ENCODE data around the gene TMEM50B. TPM values are rescaled to one million over a fixed set of nuclear protein-coding genes. Genes with fewer than 3 reads are reported as not detected.
A peak's percentile ranks its signal among the peaks of the same experiment; 100 is the strongest.
"Not testable (repeated sequence)": the region's sequence is repeated elsewhere in the genome, so short reads cannot be mapped to it uniquely, and the experiment has no call there.

The TMEM50B gene
- total and polyA plus RNA-seq, 4 donors: 30.3 to 128 (median 41.5) TPM

DNA sequence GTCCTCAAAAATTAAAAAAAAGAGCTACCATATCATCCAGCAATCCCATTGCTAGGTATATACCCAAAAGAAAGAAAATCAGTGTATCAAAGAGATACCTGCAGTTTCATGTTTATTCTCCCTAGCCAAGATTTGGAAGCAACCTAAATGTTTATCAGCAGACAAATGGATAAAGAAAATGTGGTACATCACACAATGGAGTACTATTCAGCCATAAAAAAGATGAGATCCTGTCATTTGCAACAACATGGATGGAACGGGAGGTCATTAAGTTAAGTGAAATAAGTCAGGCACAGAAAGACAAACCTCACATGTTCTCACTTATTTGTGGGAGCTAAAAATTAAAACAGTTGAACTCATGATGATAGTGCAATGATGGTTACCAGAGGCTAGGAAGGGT, 27.2 kb upstream of the TMEM50B start:
- H3K4me1 ChIP-seq (ENCODE audit: control insufficient read depth in 1 of 2, insufficient read depth in 2 of 2, low read length in 2 of 2); H3K27ac ChIP-seq (ENCODE audit: low read depth in 1 of 2, low read length in 2 of 2); ATAC-seq (ENCODE audit: low FRiP score); H3K9me3 ChIP-seq (ENCODE audit: control insufficient read depth, low read length); H3K27me3 ChIP-seq (ENCODE audit: control insufficient read depth in 1 of 2, insufficient read depth in 2 of 2, low read length in 1 of 2); DNase-seq; H3K4me3 ChIP-seq (ENCODE audit: low read length in 2 of 2); intact Hi-C loops (cut with DNase I): not testable (repeated sequence)
- H3K36me3 ChIP-seq (ENCODE audit: control insufficient read depth in 1 of 2, insufficient read depth in 2 of 2, low read length in 1 of 2): peaks cover 0 to 11% of the 10 kb centered on the region in 2 donors
- 95 to 100% methylated on average over 1 of the region's 1 CpG for WGBS, 2 donors

DNA sequence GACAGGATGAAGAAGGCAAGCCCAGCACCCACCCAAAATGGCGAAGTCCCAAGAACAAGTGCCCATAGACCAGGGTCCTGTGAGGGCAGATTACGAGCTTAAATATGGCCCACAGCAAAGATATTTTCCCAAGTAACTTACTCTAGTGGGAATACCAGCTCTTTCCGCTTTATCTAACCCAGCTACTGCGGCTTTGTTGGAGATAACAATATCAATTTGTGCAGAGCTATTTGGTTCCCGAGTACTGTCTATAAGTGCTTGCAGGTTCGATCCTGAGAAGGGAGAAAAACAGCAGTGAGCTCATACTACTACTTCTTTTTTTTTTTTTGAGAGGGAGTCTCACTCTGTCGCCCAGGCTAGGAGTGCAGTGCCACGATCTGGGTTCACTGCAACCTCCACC, 26.1 kb upstream of the TMEM50B start:
- no peak for DNase-seq
- intact Hi-C loops (cut with DNase I): no loop called here
- H3K36me3 ChIP-seq (ENCODE audit: control insufficient read depth in 1 of 2, insufficient read depth in 2 of 2, low read length in 1 of 2): peaks cover 0 to 8% of the 10 kb centered on the region in 2 donors
- WGBS, 2 donors: 94 to 95% methylated on average over 8 of the region's 8 CpGs
- no peaks in the 10 kb centered on the region for H3K9me3 ChIP-seq (ENCODE audit: control insufficient read depth, low read length)
- no peaks in the 10 kb centered on the region for H3K4me1 ChIP-seq (ENCODE audit: control insufficient read depth in 1 of 2, insufficient read depth in 2 of 2, low read length in 2 of 2)
- H3K27me3 ChIP-seq (ENCODE audit: control insufficient read depth in 1 of 2, insufficient read depth in 2 of 2, low read length in 1 of 2): no peaks in the 10 kb centered on the region
- H3K4me3 ChIP-seq (ENCODE audit: low read length in 2 of 2): no peak overlapping the region
- no peak overlapping the region for H3K27ac ChIP-seq (ENCODE audit: low read depth in 1 of 2, low read length in 2 of 2)
- no peak for ATAC-seq (ENCODE audit: low FRiP score)

DNA sequence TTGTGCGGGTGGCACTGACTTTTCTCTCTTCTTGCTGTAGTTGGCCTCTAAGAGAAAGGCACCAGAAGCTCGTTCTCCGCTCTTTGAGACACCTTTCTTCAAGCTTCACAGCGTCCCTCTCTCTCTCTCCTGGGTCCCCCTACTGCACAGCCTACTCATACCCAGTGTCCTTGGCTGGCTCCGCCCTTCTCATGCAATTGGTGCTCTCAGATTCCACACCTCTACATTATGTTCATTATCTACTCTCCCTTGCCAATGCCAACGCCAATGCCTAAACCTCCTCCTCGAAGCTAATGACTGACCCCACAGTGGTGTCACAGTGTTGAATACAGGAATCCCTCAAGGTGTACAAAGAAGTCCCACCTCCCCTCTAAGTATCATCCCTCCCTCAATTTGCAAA, 16.6 kb upstream of the TMEM50B start:
- Histone ChIP-seq H3K27me3 (ENCODE audit: control insufficient read depth in 1 of 2, insufficient read depth in 2 of 2, low read length in 1 of 2) (no peaks in the 10 kb centered on the region), H3K4me1 (ENCODE audit: control insufficient read depth in 1 of 2, insufficient read depth in 2 of 2, low read length in 2 of 2) (no peaks in the 10 kb centered on the region), H3K4me3 (ENCODE audit: low read length in 2 of 2) (no peak overlapping the region), H3K9me3 (ENCODE audit: control insufficient read depth, low read length) (no peaks in the 10 kb centered on the region), H3K27ac (ENCODE audit: low read depth in 1 of 2, low read length in 2 of 2) (no peak overlapping the region), H3K36me3 (ENCODE audit: control insufficient read depth in 1 of 2, insufficient read depth in 2 of 2, low read length in 1 of 2) (no peaks in the 10 kb centered on the region)
- intact Hi-C loops (cut with DNase I): no loop called here
- ATAC-seq (ENCODE audit: low FRiP score) (no peak), DNase-seq (no peak)
- 55 to 61% methylated on average over 7 of the region's 7 CpGs for WGBS, 2 donors

GRCh38 chr21:33495743-33496142, 16.0 kb upstream of the TMEM50B start:
- ATAC-seq (ENCODE audit: low FRiP score): no peak
- Histone ChIP-seq H3K4me1 (ENCODE audit: control insufficient read depth in 1 of 2, insufficient read depth in 2 of 2, low read length in 2 of 2) (no peaks in the 10 kb centered on the region), H3K27me3 (ENCODE audit: control insufficient read depth in 1 of 2, insufficient read depth in 2 of 2, low read length in 1 of 2) (no peaks in the 10 kb centered on the region), H3K27ac (ENCODE audit: low read depth in 1 of 2, low read length in 2 of 2) (no peak overlapping the region), H3K9me3 (ENCODE audit: control insufficient read depth, low read length) (no peaks in the 10 kb centered on the region), H3K36me3 (ENCODE audit: control insufficient read depth in 1 of 2, insufficient read depth in 2 of 2, low read length in 1 of 2) (no peaks in the 10 kb centered on the region), H3K4me3 (ENCODE audit: low read length in 2 of 2) (no peak overlapping the region)
- intact Hi-C loops (cut with DNase I): no loop called here
- no peak for DNase-seq
- WGBS, 2 donors: 49 to 60% methylated on average over 4 of the region's 4 CpGs

DNA sequence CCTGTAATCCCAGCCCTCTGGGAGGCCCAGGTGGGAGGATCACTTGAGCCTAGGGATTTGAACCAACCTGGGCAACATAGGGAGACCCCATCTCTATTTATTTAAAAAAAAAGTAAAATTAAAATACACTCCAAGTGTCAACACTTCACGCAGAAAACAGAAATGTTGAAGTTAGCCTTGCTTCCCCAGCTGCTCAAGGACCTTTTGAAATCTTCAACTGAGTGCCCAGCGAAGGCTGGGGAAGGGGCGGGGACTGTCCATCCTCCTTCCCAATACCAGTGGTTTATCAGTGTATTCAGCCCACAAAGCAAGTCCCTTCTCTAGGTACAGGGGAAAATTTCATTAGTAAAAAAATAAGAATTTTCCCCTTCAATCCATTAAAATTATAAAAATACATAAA, 14.0 kb upstream of the TMEM50B start:
- H3K9me3 ChIP-seq (ENCODE audit: control insufficient read depth, low read length): no peaks in the 10 kb centered on the region

GRCh38 chr21:33492571-33492970, 12.8 kb upstream of the TMEM50B start:
- no peak for ATAC-seq (ENCODE audit: low FRiP score)
- DNase-seq: no peak
- H3K9me3 ChIP-seq (ENCODE audit: control insufficient read depth, low read length): no peaks in the 10 kb centered on the region
- H3K27ac ChIP-seq (ENCODE audit: low read depth in 1 of 2, low read length in 2 of 2): no peak overlapping the region
- 37 to 43% methylated on average over 2 of the region's 2 CpGs for WGBS, 2 donors
- H3K4me3 ChIP-seq (ENCODE audit: low read length in 2 of 2): no peak overlapping the region
- intact Hi-C loops (cut with DNase I): no loop called here
- no peaks in the 10 kb centered on the region for H3K4me1 ChIP-seq (ENCODE audit: control insufficient read depth in 1 of 2, insufficient read depth in 2 of 2, low read length in 2 of 2)
- H3K36me3 ChIP-seq (ENCODE audit: control insufficient read depth in 1 of 2, insufficient read depth in 2 of 2, low read length in 1 of 2): peaks cover 0 to 4% of the 10 kb centered on the region in 2 donors
- no peaks in the 10 kb centered on the region for H3K27me3 ChIP-seq (ENCODE audit: control insufficient read depth in 1 of 2, insufficient read depth in 2 of 2, low read length in 1 of 2)

More for the DNA sequence above, 14.0 kb upstream of the TMEM50B start:
- 85 to 87% methylated on average over 3 of the region's 3 CpGs for WGBS, 2 donors
- DNase-seq (no peak), ATAC-seq (ENCODE audit: low FRiP score) (no peak)
- H3K4me1 ChIP-seq (ENCODE audit: control insufficient read depth in 1 of 2, insufficient read depth in 2 of 2, low read length in 2 of 2): no peaks in the 10 kb centered on the region
- intact Hi-C loops (cut with DNase I): no loop called here
- H3K4me3 ChIP-seq (ENCODE audit: low read length in 2 of 2): no peak overlapping the region
- H3K36me3 ChIP-seq (ENCODE audit: control insufficient read depth in 1 of 2, insufficient read depth in 2 of 2, low read length in 1 of 2): peaks cover 0 to under 1% of the 10 kb centered on the region in 2 donors
- no peaks in the 10 kb centered on the region for H3K27me3 ChIP-seq (ENCODE audit: control insufficient read depth in 1 of 2, insufficient read depth in 2 of 2, low read length in 1 of 2)
- H3K27ac ChIP-seq (ENCODE audit: low read depth in 1 of 2, low read length in 2 of 2): no peak overlapping the region

GRCh38 chr21:33491373-33492102, 11.8 kb upstream of the TMEM50B start, which contains the start of gene DNAJC28:
Gene DNAJC28 (minus strand): TSS chr21:33491716. CDS start chr21:33489393, 2,323 bp downstream.
- Histone ChIP-seq H3K27ac (ENCODE audit: low read depth in 1 of 2, low read length in 2 of 2) (peak within 1 kb of the TSS in 1 of 2 donors; percentile 32), H3K4me3 (ENCODE audit: low read length in 2 of 2) (peak within 1 kb of the TSS; percentile 27 to 66), H3K27me3 (ENCODE audit: control insufficient read depth in 1 of 2, insufficient read depth in 2 of 2, low read length in 1 of 2) (no peaks in the 10 kb centered on the region), H3K36me3 (ENCODE audit: control insufficient read depth in 1 of 2, insufficient read depth in 2 of 2, low read length in 1 of 2) (peaks cover 0 to 4% of the 10 kb centered on the region in 2 donors), H3K4me1 (ENCODE audit: control insufficient read depth in 1 of 2, insufficient read depth in 2 of 2, low read length in 2 of 2) (no peaks in the 10 kb centered on the region), H3K9me3 (ENCODE audit: control insufficient read depth, low read length) (no peaks in the 10 kb centered on the region)
- WGBS, 2 donors: 0% methylated on average over 47 to 52 of the region's 52 CpGs
- intact Hi-C loops (cut with DNase I): no loop called here
- ATAC-seq (ENCODE audit: low FRiP score): peak; percentile 98
- peak; percentile 96 to 98 for DNase-seq

DNA sequence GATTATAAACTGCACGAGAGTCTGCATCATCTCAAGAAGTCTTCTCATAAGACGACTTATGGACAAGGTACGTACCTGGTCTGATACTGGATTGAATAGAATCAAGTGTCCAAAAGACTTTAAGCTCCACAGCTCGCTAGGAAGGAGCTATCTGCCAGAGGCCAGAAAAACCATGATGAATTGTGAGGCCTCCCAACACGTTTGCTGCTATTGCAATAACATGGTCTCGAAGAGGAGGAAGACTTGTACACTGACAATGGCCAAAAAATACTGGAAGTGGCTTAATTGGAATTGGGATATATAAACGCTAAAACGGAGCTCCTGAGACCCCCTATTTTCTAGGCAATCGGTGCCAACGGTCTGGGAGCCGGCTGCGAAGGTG, 11.2 kb upstream of the TMEM50B start:
- DNase-seq (no peak), ATAC-seq (ENCODE audit: low FRiP score) (no peak)
- peaks cover 0 to 4% of the 10 kb centered on the region in 2 donors for H3K36me3 ChIP-seq (ENCODE audit: control insufficient read depth in 1 of 2, insufficient read depth in 2 of 2, low read length in 1 of 2)
- H3K27ac ChIP-seq (ENCODE audit: low read depth in 1 of 2, low read length in 2 of 2): no peak overlapping the region
- H3K27me3 ChIP-seq (ENCODE audit: control insufficient read depth in 1 of 2, insufficient read depth in 2 of 2, low read length in 1 of 2): no peaks in the 10 kb centered on the region
- intact Hi-C loops (cut with DNase I): no loop called here
- H3K9me3 ChIP-seq (ENCODE audit: control insufficient read depth, low read length): no peaks in the 10 kb centered on the region
- peak overlapping the region; percentile 27 to 66 for H3K4me3 ChIP-seq (ENCODE audit: low read length in 2 of 2)
- H3K4me1 ChIP-seq (ENCODE audit: control insufficient read depth in 1 of 2, insufficient read depth in 2 of 2, low read length in 2 of 2): no peaks in the 10 kb centered on the region
- WGBS, 2 donors: 12 to 13% methylated on average over 12 of the region's 12 CpGs

DNA sequence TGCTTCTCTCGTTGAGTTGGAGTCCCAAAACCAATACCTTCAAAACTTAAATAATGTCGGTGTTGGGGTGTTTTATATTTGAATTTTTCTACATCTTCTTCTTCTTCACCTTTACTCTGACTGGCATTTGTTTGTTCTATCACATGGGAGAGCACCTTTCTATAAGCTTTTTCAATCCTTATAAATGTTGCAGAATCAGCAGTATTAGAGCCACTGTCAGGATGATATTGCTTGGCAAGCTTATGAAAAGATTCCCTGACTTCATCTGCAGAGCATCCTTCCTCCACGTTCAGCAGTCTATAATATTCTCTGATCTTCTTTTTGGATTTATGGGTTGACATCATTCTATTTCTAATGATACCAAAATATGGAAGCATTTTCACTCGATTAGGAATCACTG, 9.2 kb upstream of the TMEM50B start:
- ATAC-seq (ENCODE audit: low FRiP score) (no peak), DNase-seq (no peak)
- Histone ChIP-seq H3K9me3 (ENCODE audit: control insufficient read depth, low read length) (no peaks in the 10 kb centered on the region), H3K27me3 (ENCODE audit: control insufficient read depth in 1 of 2, insufficient read depth in 2 of 2, low read length in 1 of 2) (no peaks in the 10 kb centered on the region), H3K27ac (ENCODE audit: low read depth in 1 of 2, low read length in 2 of 2) (no peak overlapping the region), H3K36me3 (ENCODE audit: control insufficient read depth in 1 of 2, insufficient read depth in 2 of 2, low read length in 1 of 2) (peaks cover 0 to 4% of the 10 kb centered on the region in 2 donors), H3K4me1 (ENCODE audit: control insufficient read depth in 1 of 2, insufficient read depth in 2 of 2, low read length in 2 of 2) (no peaks in the 10 kb centered on the region), H3K4me3 (ENCODE audit: low read length in 2 of 2) (no peak overlapping the region)
- 95 to 97% methylated on average over 4 of the region's 4 CpGs for WGBS, 2 donors
- intact Hi-C loops (cut with DNase I): no loop called here
